Measurements from ENCODE around the gene ESRRA. TPM values are rescaled to one million over a fixed set of nuclear protein-coding genes. Genes with fewer than 3 reads are reported as not detected.
A peak's percentile ranks its signal among the peaks of the same experiment; 100 is the strongest.

Gene ESRRA
- total and polyA plus RNA-seq, 9 of the 15 experiments (the other 6 are each of a cell fraction or from before 2014, with no cell fraction given) = 0.27 to 89.7 (median 23.7) TPM

DNA sequence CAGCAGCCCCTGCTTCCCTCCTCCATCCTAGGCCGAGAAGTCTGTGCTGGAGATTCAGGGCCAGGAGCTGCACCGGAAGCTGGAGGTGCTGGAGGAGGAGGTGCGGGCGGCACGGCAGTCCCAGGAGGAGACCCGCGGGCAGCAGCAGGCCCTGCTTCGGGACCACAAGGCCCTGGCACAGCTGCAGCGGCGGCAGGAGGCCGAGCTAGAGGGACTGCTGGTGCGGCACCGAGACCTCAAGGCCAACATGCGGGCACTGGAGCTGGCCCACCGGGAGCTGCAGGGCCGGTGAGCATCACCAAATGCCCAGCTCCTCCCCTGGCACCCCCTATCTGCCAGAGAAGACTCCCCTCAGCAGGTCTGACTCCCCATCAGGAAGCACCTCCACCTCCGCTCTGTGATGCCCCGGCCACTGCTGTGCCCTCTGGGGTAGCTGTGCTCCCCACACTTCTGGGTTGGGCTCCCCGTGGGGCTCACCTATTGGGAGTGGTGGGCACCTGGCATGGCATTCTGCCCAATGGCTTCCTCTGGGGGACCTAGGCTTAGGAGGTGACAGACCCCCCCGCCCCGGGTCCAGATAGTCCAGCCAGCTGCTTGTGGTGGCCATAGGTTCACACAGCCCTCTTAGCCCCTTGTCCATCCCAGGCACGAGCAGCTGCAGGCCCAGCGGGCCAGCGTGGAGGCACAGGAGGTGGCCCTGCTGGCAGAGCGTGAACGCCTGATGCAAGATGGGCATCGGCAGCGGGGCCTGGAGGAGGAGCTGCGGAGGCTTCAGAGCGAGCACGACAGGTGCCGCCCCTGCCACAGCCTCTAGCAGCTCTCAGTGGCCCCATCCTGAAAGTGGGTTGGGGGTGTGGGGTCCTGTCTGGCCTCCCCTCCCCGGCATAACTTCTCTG lies 47.0 kb downstream of the ESRRA start (continued):
- TF ChIP-seq ZNF589 (CRISPR knock-in tag; IDR thresholded peaks at IDR 0.05; ENCODE audit: low read depth) (no peak), KHSRP (IDR thresholded peaks at IDR 0.05) (no peak), GATAD2A (IDR thresholded peaks at IDR 0.05) (no peak), ZFP36 (IDR thresholded peaks at IDR 0.05; ENCODE audit: low read depth, low read length, partially characterized antibody) (no peak), TRIM24 (IDR thresholded peaks at IDR 0.05) (no peak)
- TF ChIP-seq, protein P1, sequence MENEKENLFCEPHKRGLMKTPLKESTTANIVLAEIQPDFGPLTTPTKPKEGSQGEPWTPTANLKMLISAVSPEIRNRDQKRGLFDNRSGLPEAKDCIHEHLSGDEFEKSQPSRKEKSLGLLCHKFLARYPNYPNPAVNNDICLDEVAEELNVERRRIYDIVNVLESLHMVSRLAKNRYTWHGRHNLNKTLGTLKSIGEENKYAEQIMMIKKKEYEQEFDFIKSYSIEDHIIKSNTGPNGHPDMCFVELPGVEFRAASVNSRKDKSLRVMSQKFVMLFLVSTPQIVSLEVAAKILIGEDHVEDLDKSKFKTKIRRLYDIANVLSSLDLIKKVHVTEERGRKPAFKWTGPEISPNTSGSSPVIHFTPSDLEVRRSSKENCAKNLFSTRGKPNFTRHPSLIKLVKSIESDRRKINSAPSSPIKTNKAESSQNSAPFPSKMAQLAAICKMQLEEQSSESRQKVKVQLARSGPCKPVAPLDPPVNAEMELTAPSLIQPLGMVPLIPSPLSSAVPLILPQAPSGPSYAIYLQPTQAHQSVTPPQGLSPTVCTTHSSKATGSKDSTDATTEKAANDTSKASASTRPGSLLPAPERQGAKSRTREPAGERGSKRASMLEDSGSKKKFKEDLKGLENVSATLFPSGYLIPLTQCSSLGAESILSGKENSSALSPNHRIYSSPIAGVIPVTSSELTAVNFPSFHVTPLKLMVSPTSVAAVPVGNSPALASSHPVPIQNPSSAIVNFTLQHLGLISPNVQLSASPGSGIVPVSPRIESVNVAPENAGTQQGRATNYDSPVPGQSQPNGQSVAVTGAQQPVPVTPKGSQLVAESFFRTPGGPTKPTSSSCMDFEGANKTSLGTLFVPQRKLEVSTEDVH (IDR thresholded peaks at IDR 0.05; ENCODE audit: low read depth, partially characterized antibody) = no peak

DNA sequence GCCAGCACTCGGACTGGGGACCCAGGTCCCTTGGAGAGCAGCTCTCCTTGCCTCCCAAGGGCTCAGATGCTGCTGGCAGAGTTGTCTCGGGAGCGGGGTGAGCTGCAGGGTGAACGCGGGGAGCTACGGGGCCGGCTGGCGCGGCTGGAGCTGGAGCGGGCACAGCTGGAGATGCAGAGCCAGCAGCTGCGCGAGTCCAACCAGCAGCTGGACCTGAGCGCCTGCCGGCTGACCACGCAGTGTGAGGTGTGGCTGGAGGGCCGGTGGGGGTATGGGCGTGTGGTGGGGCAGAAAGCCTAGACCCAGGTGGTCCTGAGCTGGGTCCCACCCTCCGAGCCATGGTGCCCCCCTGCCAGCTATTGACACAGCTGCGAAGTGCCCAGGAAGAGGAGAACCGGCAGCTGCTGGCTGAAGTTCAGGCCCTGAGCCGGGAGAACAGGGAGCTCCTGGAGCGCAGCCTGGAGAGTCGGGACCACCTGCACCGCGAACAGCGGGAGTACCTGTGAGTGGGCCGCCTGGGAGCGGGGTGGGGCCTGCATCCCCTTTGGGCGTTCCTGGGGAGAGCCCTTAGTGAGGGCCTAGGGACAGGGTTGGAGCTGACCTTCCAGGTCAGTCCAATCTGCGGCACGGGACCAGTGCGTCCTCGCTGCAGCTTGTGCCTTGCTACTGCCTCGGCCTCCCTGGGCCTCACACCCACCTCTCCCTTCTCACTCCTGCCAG lies 47.8 kb downstream of the ESRRA start:
- Histone ChIP-seq H3K4me1 (replicated peaks in 1 of 2; ENCODE audit: control insufficient read depth in 2 of 2, insufficient read depth in 2 of 2, low read length in 2 of 2) (peaks cover 26 to 84% of the 10 kb centered on the region in 2 experiments), H3K27ac (ENCODE audit: extremely low read depth, low read depth, low read length) (no peak overlapping the region), H2AFZ (ENCODE audit: low read depth, low read length) (no peak overlapping the region), H3K4me2 (ENCODE audit: insufficient read depth, low read length) (no peak overlapping the region), H3K4me3 (no peak overlapping the region), H3K9ac (ENCODE audit: insufficient read depth in 1 of 2, low read depth in 2 of 2, low read length in 2 of 2) (peak overlapping the region in 1 of 2 experiments; percentile 24; a peak in 1 of 4 replicates), H3K9me3 (replicated peaks; ENCODE audit: control insufficient read depth, insufficient read depth, low read depth, low read length) (no peaks in the 10 kb centered on the region), H3K9me1 (ENCODE audit: control insufficient read depth, insufficient read depth, low read length) (peaks cover 3% of the 10 kb centered on the region), H3K27me3 (ENCODE audit: control insufficient read depth in 2 of 2, insufficient read depth in 2 of 2, low read length in 2 of 2) (no peaks in the 10 kb centered on the region), H3K79me2 (ENCODE audit: control insufficient read depth, insufficient read depth, low read length) (peaks cover 10% of the 10 kb centered on the region; the same call in 1 of the 3 replicates), H4K20me1 (replicated peaks; ENCODE audit: control insufficient read depth, insufficient read depth, low read length) (no peaks in the 10 kb centered on the region), H3K36me3 (ENCODE audit: control insufficient read depth, insufficient read depth, low read length) (no peaks in the 10 kb centered on the region)
- TF ChIP-seq GATAD2A (IDR thresholded peaks at IDR 0.05) = no peak
- TF ChIP-seq ZNF347 (CRISPR knock-in tag; IDR thresholded peaks at IDR 0.05; ENCODE audit: low read depth) = no peak
- TF ChIP-seq XRCC3 (IDR thresholded peaks at IDR 0.05) = no peak
- TF ChIP-seq, protein P2, sequence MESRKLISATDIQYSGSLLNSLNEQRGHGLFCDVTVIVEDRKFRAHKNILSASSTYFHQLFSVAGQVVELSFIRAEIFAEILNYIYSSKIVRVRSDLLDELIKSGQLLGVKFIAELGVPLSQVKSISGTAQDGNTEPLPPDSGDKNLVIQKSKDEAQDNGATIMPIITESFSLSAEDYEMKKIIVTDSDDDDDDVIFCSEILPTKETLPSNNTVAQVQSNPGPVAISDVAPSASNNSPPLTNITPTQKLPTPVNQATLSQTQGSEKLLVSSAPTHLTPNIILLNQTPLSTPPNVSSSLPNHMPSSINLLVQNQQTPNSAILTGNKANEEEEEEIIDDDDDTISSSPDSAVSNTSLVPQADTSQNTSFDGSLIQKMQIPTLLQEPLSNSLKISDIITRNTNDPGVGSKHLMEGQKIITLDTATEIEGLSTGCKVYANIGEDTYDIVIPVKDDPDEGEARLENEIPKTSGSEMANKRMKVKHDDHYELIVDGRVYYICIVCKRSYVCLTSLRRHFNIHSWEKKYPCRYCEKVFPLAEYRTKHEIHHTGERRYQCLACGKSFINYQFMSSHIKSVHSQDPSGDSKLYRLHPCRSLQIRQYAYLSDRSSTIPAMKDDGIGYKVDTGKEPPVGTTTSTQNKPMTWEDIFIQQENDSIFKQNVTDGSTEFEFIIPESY (CRISPR knock-in tag; IDR thresholded peaks at IDR 0.05) = 0 out of 2 replicates have a peak, but pooled peaks have one; percentile 26
- no peak for TF ChIP-seq CC2D1A (IDR thresholded peaks at IDR 0.05)
- CTCF ChIA-PET (ENCODE audit: low intra/inter-chr PET ratio) = no interaction called here
- DNase-seq (ENCODE audit: extremely low read depth in 1 of 4, low spot score in 3 of 4) (no peak), FAIRE-seq (no peak), ATAC-seq (no peak)
- in situ Hi-C loops (cut with MboI) (no loop called here), intact Hi-C loops (cut with micrococcal nuclease) (no loop called here)
- WGBS (ENCODE audit: insufficient coverage, low coverage, missing lambda C conversion rate) = 59% methylated on average over 23 of the region's 34 CpGs
- POLR2A ChIA-PET = interaction anchor here (0.5 to 1.4 kb wide), 7 partner anchors 11 to 110 kb away, joined by 3 to 5 read pairs (median 3); no protein-coding TSS in a partner anchor
- BruUV-seq (replicated peaks) = no TSS peak
